Right cardiac atrium (tissue), 5 donors: ENCODE data around the gene MEF2A. TPM values are rescaled to one million over a fixed set of nuclear protein-coding genes. Genes with fewer than 3 reads are reported as not detected.

Experiments
- ATAC-seq, 2 donors: fragments of 200-7000 bp; cut with Tn5 transposase; one replicate each; pipeline versions ENCODE4 v1.8.0 to v1.9.1; 2020; ENCODE audit warnings: moderate library complexity in 2 of 2, mild to moderate bottlenecking in 1 of 2
- DNase-seq, 3 donors: peaks; one replicate each; pipeline ENCODE4 v3.0.0-alpha.2; 2020
- H3K27ac ChIP-seq: one replicate; pipeline ENCODE4 v1.5.1; 2013; ENCODE audit warnings: mild to moderate bottlenecking, low read length, control low read depth, moderate library complexity
- H3K27me3 ChIP-seq: one replicate; pipeline ENCODE4 v1.6.1; 2013; ENCODE audit not compliant: control insufficient read depth, insufficient read depth
- H3K4me1 ChIP-seq: one replicate; pipeline ENCODE4 v1.6.1; 2013; ENCODE audit warnings: low read length; ENCODE audit not compliant: control insufficient read depth, insufficient read depth
- H3K4me3 ChIP-seq: one replicate; pipeline ENCODE4 v1.5.1; 2013; ENCODE audit warnings: low read length, control low read depth
- H3K9me3 ChIP-seq: one replicate; pipeline ENCODE4 v1.6.1; 2013; ENCODE audit warnings: low read length; ENCODE audit not compliant: control insufficient read depth
- WGBS: extraction: QIAGEN DNeasy Blood & Tissue Kit; methylation state at CpG from one replicate; pipeline ENCODE4 v1.1.7; 2013; 5-methylcytosine and 5-hydroxymethylcytosine counted together
- intact Hi-C, 4 donors: fragments of 100-400 bp; cut with DNase I; formaldehyde crosslinking; loops; one replicate each; pipeline versions ENCODE4 v1.11.0 to v1.14.0; 2022 to 2023
- polyA plus RNA-seq: library from polyadenylated mRNA; stranded (reverse); fragments of 200-250 nt; gene quantifications from one replicate; pipeline ENCODE4 v1.2.3, GENCODE V29; 2013
- total RNA-seq, 4 donors: library from RNA; stranded (reverse); fragmentation: NEBNext Ultra II Directional; extraction: Animal tissue kit (Norgen Biotek cat#: 25700); gene quantifications; one replicate each; pipeline ENCODE4 v1.2.1, GENCODE V29; 2021
- donor health status: healthy with polysubstance abuse.
- donor health status: DM: no; HTN: yes; CAD: no.
- donor health status: DM: no; HTN: no; CAD: no.
- donor health status: DM: no; HTN: yes; CAD: no; lungs with severe emphysema.
- donor health status: DM: yes; HTN: yes; CAD: no.

MEF2A gene
- total and polyA plus RNA-seq, 5 donors: 65.9 to 177 (median 172) TPM

- Histone ChIP-seq H3K9me3 (no peaks in the 10 kb centered on the region), H3K4me3 (peak overlapping the region; percentile 23), H3K27ac (peak overlapping the region; percentile 57), H3K4me1 (peaks cover 15% of the 10 kb centered on the region), H3K27me3 (no peaks in the 10 kb centered on the region)
- intact Hi-C loops: loop anchor here in 1 of 4 donors (10.0 kb wide), 1 partner anchor 433 kb away; no protein-coding TSS in a partner anchor
- ATAC-seq (peak; percentile 64 to 76), DNase-seq (peak; percentile 47 to 83 (median 79))
- WGBS: 22% methylated on average over 19 of the region's 19 CpGs
These were observed 151.6 kb downstream of the MEF2A start for GRCh38 chr15:99717161-99718009.

DNA sequence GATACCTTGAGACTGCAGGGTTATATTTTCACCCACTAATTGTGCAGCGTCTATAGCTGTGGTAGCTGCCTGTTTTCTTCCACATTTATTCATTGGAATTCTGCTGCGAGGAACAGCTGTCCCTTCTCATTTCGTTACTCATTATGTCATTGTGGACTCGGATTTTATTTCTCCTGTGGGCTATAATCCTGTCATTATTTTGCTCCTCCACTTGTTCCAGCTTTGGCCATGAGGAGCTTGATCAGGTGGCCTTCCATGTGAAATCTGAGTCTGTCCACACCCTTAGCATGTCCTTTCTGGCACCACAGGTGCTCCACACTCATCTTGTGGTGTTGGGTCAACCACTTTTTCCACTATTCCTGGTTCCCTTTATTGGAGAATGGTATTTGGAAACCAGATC is 152.6 kb downstream of the MEF2A start:
- Histone ChIP-seq H3K9me3 (no peaks in the 10 kb centered on the region), H3K27ac (no peak overlapping the region), H3K4me3 (no peak overlapping the region), H3K27me3 (no peaks in the 10 kb centered on the region), H3K4me1 (peaks cover 15% of the 10 kb centered on the region)
- intact Hi-C loops: loop anchor here in 1 of 4 donors (10.0 kb wide), 1 partner anchor 434 kb away; no protein-coding TSS in a partner anchor
- 70% methylated on average over 4 of the region's 4 CpGs for WGBS
- no peak for DNase-seq
- ATAC-seq: no peak

DNA sequence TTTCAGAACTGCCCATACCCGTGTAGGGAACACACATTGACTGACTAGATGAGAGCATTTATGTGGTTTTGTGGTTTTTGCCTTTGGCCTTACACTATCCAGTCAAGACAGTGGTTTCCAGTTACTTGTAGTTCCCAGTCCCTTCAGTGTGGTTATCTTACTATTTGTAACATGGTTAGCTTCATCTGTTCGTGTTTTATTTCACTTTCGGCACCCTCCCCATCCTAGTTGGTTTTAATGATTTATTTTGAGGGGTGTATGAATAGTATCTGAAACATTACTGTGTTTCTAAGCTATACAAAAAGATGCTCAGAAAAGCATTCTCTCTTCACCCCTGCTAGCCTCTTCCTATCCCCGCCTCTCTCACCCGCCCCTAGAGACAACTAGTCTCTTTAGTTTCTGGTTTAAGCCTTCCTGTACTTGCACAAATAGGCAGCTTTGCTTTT is 153.3 kb downstream of the MEF2A start:
- peaks cover 15% of the 10 kb centered on the region for H3K4me1 ChIP-seq
- no peak overlapping the region for H3K27ac ChIP-seq
- 87% methylated on average over 5 of the region's 5 CpGs for WGBS
- H3K9me3 ChIP-seq: no peaks in the 10 kb centered on the region
- intact Hi-C loops: loop anchor here in 1 of 4 donors (10.0 kb wide), 1 partner anchor 434 kb away; no protein-coding TSS in a partner anchor
- no peak for DNase-seq
- no peak overlapping the region for H3K4me3 ChIP-seq
- ATAC-seq: no peak
- H3K27me3 ChIP-seq: no peaks in the 10 kb centered on the region

GRCh38 chr15:99720533-99720932 is 154.7 kb downstream of the MEF2A start:
- intact Hi-C loops: no loop called here
- Histone ChIP-seq H3K9me3 (no peaks in the 10 kb centered on the region), H3K27me3 (no peaks in the 10 kb centered on the region), H3K4me3 (no peak overlapping the region), H3K27ac (no peak overlapping the region), H3K4me1 (peaks cover 15% of the 10 kb centered on the region)
- 72% methylated on average over 7 of the region's 7 CpGs for WGBS
- DNase-seq (no peak), ATAC-seq (no peak)

DNA sequence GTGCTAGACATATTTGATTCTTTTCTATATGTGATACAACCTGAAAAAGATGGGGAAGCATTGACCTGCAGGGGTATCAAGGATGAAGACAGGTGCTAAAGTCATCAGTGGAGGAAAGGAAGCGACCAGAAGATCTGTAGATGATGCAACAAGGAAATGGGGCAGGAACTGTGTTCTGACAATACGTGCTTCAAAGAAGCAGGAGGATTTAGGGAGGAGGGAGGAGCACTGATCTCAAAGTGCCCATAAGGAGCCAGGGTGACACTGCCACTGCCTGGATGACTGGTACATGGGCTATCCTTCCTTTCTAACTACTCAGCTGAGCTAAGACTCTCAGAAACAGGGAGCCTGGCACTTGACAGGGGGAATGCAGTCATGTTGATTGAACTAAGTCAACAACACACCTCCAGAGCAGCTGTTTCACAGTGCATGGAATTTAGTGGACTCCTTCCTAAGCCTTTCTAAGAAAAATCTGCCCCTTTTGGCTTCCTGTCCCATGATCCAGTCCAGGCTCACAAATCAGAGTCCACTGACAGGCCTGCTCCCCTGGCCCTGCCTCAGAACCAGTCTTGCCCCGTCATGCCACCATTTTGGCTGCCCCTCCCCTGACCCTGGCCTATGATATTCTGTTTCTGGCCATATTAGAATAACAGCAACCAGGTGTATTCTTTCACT is 155.5 kb downstream of the MEF2A start:
- H3K4me3 ChIP-seq: no peak overlapping the region
- H3K27me3 ChIP-seq: no peaks in the 10 kb centered on the region
- WGBS: 75% methylated on average over 3 of the region's 3 CpGs
- no peak for DNase-seq
- ATAC-seq: no peak
- H3K27ac ChIP-seq: no peak overlapping the region
- H3K4me1 ChIP-seq: peaks cover 15% of the 10 kb centered on the region
- H3K9me3 ChIP-seq: no peaks in the 10 kb centered on the region
- intact Hi-C loops: no loop called here

DNA sequence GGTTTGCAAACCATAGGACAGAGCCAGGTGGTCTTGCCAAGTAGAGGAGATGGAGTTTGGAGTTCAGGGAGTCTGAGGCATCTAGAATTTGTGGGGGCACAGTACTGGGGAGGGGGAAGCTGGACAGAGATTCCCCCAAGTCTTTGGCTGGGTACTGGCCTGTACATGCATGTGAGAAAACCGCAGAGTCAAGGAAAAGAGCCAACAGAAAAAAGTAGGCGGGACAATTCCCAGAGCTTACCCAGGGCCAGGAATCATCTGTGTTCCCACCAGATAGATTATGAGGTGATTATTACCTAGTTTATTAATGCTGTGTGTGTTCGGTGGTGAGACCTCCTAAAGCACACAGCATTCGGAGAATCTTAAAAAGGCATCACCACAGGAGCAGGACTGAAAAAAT is 156.1 kb downstream of the MEF2A start:
- H3K4me3 ChIP-seq: no peak overlapping the region
- H3K27ac ChIP-seq: no peak overlapping the region
- intact Hi-C loops: no loop called here
- DNase-seq: no peak
- 98% methylated on average over 4 of the region's 4 CpGs for WGBS
- no peaks in the 10 kb centered on the region for H3K27me3 ChIP-seq
- peaks cover 13% of the 10 kb centered on the region for H3K4me1 ChIP-seq
- ATAC-seq: no peak
- H3K9me3 ChIP-seq: no peaks in the 10 kb centered on the region

DNA sequence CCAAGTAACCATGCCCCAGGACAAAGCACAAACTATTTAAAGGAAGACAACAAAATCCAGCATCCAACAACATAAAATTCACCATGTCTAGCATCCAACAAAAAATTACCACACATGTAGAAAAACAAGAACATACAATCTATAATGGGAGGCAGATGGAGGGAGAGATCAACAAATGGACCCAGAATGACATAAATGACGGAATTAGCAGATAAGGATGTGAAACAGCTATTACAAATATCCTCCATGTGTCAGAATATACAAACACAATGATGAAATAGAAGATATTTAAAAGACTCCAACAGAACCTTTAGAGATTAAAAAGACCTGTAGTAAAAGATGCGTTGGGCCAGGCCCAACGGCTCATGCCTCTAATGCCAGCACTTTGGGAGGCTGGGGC is 156.6 kb downstream of the MEF2A start:
- Histone ChIP-seq H3K27ac (no peak overlapping the region), H3K4me1 (peaks cover 10% of the 10 kb centered on the region), H3K9me3 (no peaks in the 10 kb centered on the region), H3K4me3 (no peak overlapping the region), H3K27me3 (no peaks in the 10 kb centered on the region)
- 97% methylated on average over 3 of the region's 3 CpGs for WGBS
- no peak for ATAC-seq
- no peak for DNase-seq
- intact Hi-C loops: no loop called here

- Histone ChIP-seq H3K27me3 (no peaks in the 10 kb centered on the region), H3K27ac (no peak overlapping the region)
- intact Hi-C loops: no loop called here
These were observed 160.5 kb downstream of the MEF2A start for GRCh38 chr15:99726333-99726732.

DNA sequence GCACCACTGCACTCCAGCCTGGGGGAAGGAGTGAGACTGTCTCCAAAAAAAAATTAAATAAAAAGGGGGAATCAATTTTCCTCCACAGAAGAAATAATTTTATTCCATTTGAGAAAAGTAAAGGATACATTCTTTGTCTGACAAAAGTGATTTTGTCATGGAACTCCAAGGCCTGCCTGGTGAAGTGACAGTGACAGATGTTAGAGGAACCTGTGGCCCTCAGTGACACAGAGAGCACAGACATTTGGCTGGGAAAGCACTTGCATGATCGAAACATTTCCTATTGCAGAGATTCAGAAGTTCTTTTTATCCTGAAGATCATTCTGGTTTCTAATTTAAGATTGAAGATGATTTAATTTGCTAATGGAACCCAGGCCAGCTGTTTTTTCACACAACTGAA is 161.5 kb downstream of the MEF2A start:
- intact Hi-C loops: no loop called here
- no peak for DNase-seq
- 66% methylated on average over 1 of the region's 1 CpG for WGBS
- Histone ChIP-seq H3K4me3 (no peak overlapping the region), H3K27ac (no peak overlapping the region), H3K4me1 (no peaks in the 10 kb centered on the region), H3K27me3 (no peaks in the 10 kb centered on the region), H3K9me3 (no peaks in the 10 kb centered on the region)
- ATAC-seq: no peak

More at GRCh38 chr15:99726333-99726732, 160.5 kb downstream of the MEF2A start:
- 83% methylated on average over 7 of the region's 7 CpGs for WGBS
- H3K4me1 ChIP-seq: peaks cover 4% of the 10 kb centered on the region
- H3K4me3 ChIP-seq: no peak overlapping the region
- DNase-seq (no peak), ATAC-seq (no peak)
- no peaks in the 10 kb centered on the region for H3K9me3 ChIP-seq

GRCh38 chr15:99727733-99728132 is 161.9 kb downstream of the MEF2A start:
- WGBS: 74% methylated on average over 7 of the region's 7 CpGs
- Histone ChIP-seq H3K9me3 (no peaks in the 10 kb centered on the region), H3K27ac (no peak overlapping the region), H3K27me3 (no peaks in the 10 kb centered on the region), H3K4me1 (no peaks in the 10 kb centered on the region), H3K4me3 (no peak overlapping the region)
- DNase-seq (no peak), ATAC-seq (no peak)
- intact Hi-C loops: no loop called here

DNA sequence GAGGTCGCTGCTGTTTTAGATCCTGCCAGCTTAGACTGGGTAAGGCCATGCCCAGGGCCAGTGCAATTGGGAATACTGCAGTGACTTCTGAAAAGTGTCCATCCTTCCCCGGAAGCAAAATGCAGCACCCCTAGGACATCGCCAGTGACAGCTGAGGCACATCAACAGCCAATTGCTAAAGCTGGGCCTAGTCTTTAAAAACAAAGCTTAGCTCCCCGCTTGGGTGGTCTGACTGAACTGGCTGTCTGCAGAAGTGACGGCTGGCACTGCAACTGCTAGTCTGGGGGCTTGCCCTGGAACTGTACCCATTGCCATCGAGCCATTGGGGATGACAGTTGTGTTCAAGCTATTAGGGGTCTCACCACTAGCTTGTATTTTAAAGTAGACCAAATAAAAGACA is 163.1 kb downstream of the MEF2A start:
- ATAC-seq (no peak), DNase-seq (no peak)
- Histone ChIP-seq H3K27ac (peak overlapping the region; percentile 20), H3K27me3 (no peaks in the 10 kb centered on the region), H3K9me3 (no peaks in the 10 kb centered on the region), H3K4me1 (no peaks in the 10 kb centered on the region), H3K4me3 (no peak overlapping the region)
- 95% methylated on average over 6 of the region's 6 CpGs for WGBS
- intact Hi-C loops: no loop called here
